ENCODE measurements around the gene MMP14. TPM values are rescaled to one million over a fixed set of nuclear protein-coding genes. Genes with fewer than 3 reads are reported as not detected.
A peak's percentile ranks its signal among the peaks of the same experiment; 100 is the strongest.

Gene MMP14
- total and polyA plus RNA-seq, 2 of the 13 experiments (the other 11 are each of a cell fraction or from before 2014, with no cell fraction given) = 5.2 to 9.8 TPM

GRCh38 chr14:22872033-22872832, 35.8 kb downstream of the MMP14 start (continued):
- TF ChIP-seq ZNF253 (CRISPR knock-in tag; IDR thresholded peaks at IDR 0.05; ENCODE audit: borderline replicate concordance) (no peak; the same call in 1 of the 2 replicates), HES4 (CRISPR knock-in tag; IDR thresholded peaks at IDR 0.05; ENCODE audit: borderline replicate concordance) (peak; percentile 52; the same call in 1 of the 2 replicates), RNF2 (conservative IDR thresholded peaks at IDR 0.05; ENCODE audit: low read depth) (no peak), GMEB2 (CRISPR knock-in tag; IDR thresholded peaks at IDR 0.05; ENCODE audit: low read depth) (no peak), ZFP37 (CRISPR knock-in tag; IDR thresholded peaks at IDR 0.05; ENCODE audit: borderline replicate concordance) (no peak), NFATC3 (CRISPR knock-in tag; IDR thresholded peaks at IDR 0.05) (0 out of 2 replicates have a peak, but pooled peaks have one; percentile 86), POGK (CRISPR knock-in tag; conservative IDR thresholded peaks at IDR 0.05) (no peak), ZNF574 (CRISPR knock-in tag; IDR thresholded peaks at IDR 0.05) (peak; percentile 65; the same call in 1 of the 2 replicates), ZNF354B (CRISPR knock-in tag; IDR thresholded peaks at IDR 0.05) (peak; percentile 9; the same call in 1 of the 2 replicates), ZNF773 (CRISPR knock-in tag; IDR thresholded peaks at IDR 0.05; ENCODE audit: borderline replicate concordance) (0 out of 2 replicates have a peak, but pooled peaks have one; percentile 16), EED (CRISPR knock-in tag; IDR thresholded peaks at IDR 0.05) (no peak), ZNF460 (CRISPR knock-in tag; IDR thresholded peaks at IDR 0.05; ENCODE audit: borderline replicate concordance) (no peak), ZFP36L1 (CRISPR knock-in tag; IDR thresholded peaks at IDR 0.05) (no peak), ZBED4 (CRISPR knock-in tag; IDR thresholded peaks at IDR 0.05; ENCODE audit: borderline replicate concordance) (0 out of 2 replicates have a peak, but pooled peaks have one; percentile 11), HNF1B (CRISPR knock-in tag; IDR thresholded peaks at IDR 0.05) (peak; percentile 68), TOE1 (CRISPR knock-in tag; IDR thresholded peaks at IDR 0.05) (no peak)
